Measurements from ENCODE around the gene ARL13B. TPM values are rescaled to one million over a fixed set of nuclear protein-coding genes. Genes with fewer than 3 reads are reported as not detected.
"Not testable (repeated sequence)": the region's sequence is repeated elsewhere in the genome, so short reads cannot be mapped to it uniquely, and the experiment has no call there.

Gene ARL13B
- total RNA-seq, 1 experiment from 2014 or later, result 18.4 TPM

DNA sequence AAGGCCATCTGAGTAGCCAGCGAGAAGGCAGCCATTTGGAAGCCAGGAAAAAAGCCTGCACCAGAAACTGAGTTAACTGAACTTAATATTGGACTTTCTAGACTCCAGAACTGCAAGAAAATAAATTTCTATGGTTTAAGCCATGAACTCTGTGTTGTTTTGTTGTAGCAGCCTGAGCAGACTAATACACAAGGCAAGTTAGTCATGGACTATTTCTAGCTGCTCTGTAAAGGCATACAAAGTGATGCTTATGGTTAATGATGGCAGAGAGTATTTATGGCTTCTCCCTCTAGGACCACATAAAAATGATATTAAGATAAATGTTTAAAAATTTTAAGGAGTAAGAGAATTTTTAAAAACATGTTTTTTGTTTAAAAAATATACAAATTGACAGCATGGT is 43.4 kb upstream of the ARL13B start:
- Histone ChIP-seq H3K36me3 (ENCODE audit: insufficient read depth, low read length, poor library complexity, severe bottlenecking) (no peaks in the 10 kb centered on the region), H3K4me3 (ENCODE audit: low read depth, low read length, poor library complexity, severe bottlenecking) (no peak overlapping the region), H3K9me3 (ENCODE audit: low read depth, low read length, poor library complexity, severe bottlenecking) (no peaks in the 10 kb centered on the region), H3K27me3 (replicated peaks; ENCODE audit: insufficient read depth, low read depth, low read length, poor library complexity) (no peaks in the 10 kb centered on the region), H3K27ac (ENCODE audit: low read depth, low read length, poor library complexity, severe bottlenecking) (no peak overlapping the region), H3K4me1 (ENCODE audit: insufficient read depth, low read length, poor library complexity, severe bottlenecking) (no peaks in the 10 kb centered on the region)
- CTCF ChIA-PET, result no interaction called here
- intact Hi-C loops (cut with micrococcal nuclease; ENCODE audit: unreplicated experiment), result loop anchor here (10.0 kb wide), 1 partner anchor 72 kb away; no protein-coding TSS in a partner anchor
- BruUV-seq (replicated peaks), result no TSS peak
- no peak for TF ChIP-seq EZH2 (IDR thresholded peaks at IDR 0.05; ENCODE audit: borderline replicate concordance, low read depth, low read length, poor library complexity, severe bottlenecking)
- TF ChIP-seq, protein P1, sequence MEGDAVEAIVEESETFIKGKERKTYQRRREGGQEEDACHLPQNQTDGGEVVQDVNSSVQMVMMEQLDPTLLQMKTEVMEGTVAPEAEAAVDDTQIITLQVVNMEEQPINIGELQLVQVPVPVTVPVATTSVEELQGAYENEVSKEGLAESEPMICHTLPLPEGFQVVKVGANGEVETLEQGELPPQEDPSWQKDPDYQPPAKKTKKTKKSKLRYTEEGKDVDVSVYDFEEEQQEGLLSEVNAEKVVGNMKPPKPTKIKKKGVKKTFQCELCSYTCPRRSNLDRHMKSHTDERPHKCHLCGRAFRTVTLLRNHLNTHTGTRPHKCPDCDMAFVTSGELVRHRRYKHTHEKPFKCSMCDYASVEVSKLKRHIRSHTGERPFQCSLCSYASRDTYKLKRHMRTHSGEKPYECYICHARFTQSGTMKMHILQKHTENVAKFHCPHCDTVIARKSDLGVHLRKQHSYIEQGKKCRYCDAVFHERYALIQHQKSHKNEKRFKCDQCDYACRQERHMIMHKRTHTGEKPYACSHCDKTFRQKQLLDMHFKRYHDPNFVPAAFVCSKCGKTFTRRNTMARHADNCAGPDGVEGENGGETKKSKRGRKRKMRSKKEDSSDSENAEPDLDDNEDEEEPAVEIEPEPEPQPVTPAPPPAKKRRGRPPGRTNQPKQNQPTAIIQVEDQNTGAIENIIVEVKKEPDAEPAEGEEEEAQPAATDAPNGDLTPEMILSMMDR (conservative IDR thresholded peaks at IDR 0.05; ENCODE audit: low read depth, low read length), result no peak
- no peak for DNase-seq (ENCODE audit: low spot score)
- POLR2A ChIA-PET (ENCODE audit: low non-redundant PET), result no interaction called here

DNA sequence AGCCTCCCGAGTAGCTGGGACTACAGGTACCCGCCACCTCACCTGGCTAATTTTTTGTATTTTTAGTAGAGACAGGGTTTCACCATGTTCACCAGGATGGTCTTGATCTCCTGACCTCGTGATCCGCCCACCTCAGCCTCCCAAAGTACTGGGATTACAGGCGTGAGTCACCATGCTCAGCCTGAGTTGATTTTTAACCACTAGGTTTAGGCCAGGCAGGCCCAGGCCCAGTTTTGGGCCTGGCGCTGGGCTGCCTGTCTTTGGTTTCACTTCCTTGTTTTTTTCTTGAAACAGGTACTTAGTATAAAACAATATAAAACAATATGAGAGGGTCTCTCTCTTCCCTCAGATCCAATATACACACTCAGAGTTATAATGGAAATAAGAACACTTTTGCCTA is 42.5 kb upstream of the ARL13B start:
- H3K27me3 ChIP-seq (replicated peaks; ENCODE audit: insufficient read depth, low read depth, low read length, poor library complexity); POLR2A ChIA-PET (ENCODE audit: low non-redundant PET); CTCF ChIA-PET; H3K27ac ChIP-seq (ENCODE audit: low read depth, low read length, poor library complexity, severe bottlenecking); DNase-seq (ENCODE audit: low spot score); H3K36me3 ChIP-seq (ENCODE audit: insufficient read depth, low read length, poor library complexity, severe bottlenecking); BruUV-seq (replicated peaks); H3K4me3 ChIP-seq (ENCODE audit: low read depth, low read length, poor library complexity, severe bottlenecking); H3K4me1 ChIP-seq (ENCODE audit: insufficient read depth, low read length, poor library complexity, severe bottlenecking); H3K9me3 ChIP-seq (ENCODE audit: low read depth, low read length, poor library complexity, severe bottlenecking): not testable (repeated sequence)
- intact Hi-C loops (cut with micrococcal nuclease; ENCODE audit: unreplicated experiment), result loop anchor here (10.0 kb wide), 1 partner anchor 73 kb away; no protein-coding TSS in a partner anchor

DNA sequence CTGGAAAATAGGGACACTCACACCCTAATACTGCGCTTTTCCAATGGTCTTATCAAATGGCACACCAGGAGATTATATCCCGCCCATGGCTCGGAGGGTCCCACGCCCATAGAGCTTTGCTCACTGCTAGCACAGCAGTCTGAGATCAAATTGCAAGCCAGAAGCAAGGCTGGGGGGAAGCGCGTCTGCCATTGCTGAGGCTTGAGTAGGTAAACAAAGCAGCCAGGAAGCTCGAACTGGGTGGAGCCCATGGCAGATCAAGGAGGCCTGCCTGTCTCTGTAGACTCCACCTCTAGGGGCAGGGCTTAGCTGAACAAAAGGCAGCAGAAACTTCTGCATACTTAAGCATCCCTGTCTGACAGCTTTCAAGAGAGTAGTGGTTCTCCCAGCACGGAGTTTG is 30.0 kb upstream of the ARL13B start:
- H3K27me3 ChIP-seq (replicated peaks; ENCODE audit: insufficient read depth, low read depth, low read length, poor library complexity); CTCF ChIA-PET; DNase-seq (ENCODE audit: low spot score); H3K36me3 ChIP-seq (ENCODE audit: insufficient read depth, low read length, poor library complexity, severe bottlenecking); H3K9me3 ChIP-seq (ENCODE audit: low read depth, low read length, poor library complexity, severe bottlenecking); H3K27ac ChIP-seq (ENCODE audit: low read depth, low read length, poor library complexity, severe bottlenecking); BruUV-seq (replicated peaks); H3K4me3 ChIP-seq (ENCODE audit: low read depth, low read length, poor library complexity, severe bottlenecking); intact Hi-C loops (cut with micrococcal nuclease; ENCODE audit: unreplicated experiment); POLR2A ChIA-PET (ENCODE audit: low non-redundant PET); H3K4me1 ChIP-seq (ENCODE audit: insufficient read depth, low read length, poor library complexity, severe bottlenecking): not testable (repeated sequence)

DNA sequence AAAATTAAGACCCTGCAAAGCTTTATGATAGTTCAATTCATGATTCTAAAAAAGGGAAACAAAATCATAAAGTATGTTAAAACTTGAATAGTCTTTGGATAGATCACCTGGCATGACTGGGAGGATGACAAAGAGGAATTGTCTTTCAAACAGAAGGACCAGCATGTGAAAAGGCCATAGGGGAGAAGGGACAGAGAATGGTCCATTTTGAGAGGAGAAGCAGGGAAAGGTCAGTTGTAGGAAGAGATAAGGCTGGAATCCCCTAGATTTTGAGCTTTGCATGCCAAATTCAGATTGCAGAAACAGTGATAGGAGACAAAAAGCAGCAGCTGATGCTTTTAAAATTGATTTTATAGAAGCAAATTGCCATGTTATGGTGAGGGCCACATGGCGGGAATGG is 18.9 kb upstream of the ARL13B start:
- TF ChIP-seq, protein P1 (conservative IDR thresholded peaks at IDR 0.05; ENCODE audit: low read depth, low read length), result no peak
- TF ChIP-seq EZH2 (IDR thresholded peaks at IDR 0.05; ENCODE audit: borderline replicate concordance, low read depth, low read length, poor library complexity, severe bottlenecking), result no peak
- ChIA-PET CTCF (no interaction called here), POLR2A (ENCODE audit: low non-redundant PET) (no interaction called here)
- no TSS peak for BruUV-seq (replicated peaks)
- Histone ChIP-seq H3K27ac (ENCODE audit: low read depth, low read length, poor library complexity, severe bottlenecking) (no peak overlapping the region), H3K27me3 (replicated peaks; ENCODE audit: insufficient read depth, low read depth, low read length, poor library complexity) (no peaks in the 10 kb centered on the region), H3K9me3 (ENCODE audit: low read depth, low read length, poor library complexity, severe bottlenecking) (no peaks in the 10 kb centered on the region), H3K4me1 (ENCODE audit: insufficient read depth, low read length, poor library complexity, severe bottlenecking) (no peaks in the 10 kb centered on the region), H3K36me3 (ENCODE audit: insufficient read depth, low read length, poor library complexity, severe bottlenecking) (no peaks in the 10 kb centered on the region), H3K4me3 (ENCODE audit: low read depth, low read length, poor library complexity, severe bottlenecking) (no peak overlapping the region)
- intact Hi-C loops (cut with micrococcal nuclease; ENCODE audit: unreplicated experiment), result no loop called here
- DNase-seq (ENCODE audit: low spot score), result no peak

Data from A673 (cell line).